Activated CD8-positive, alpha-beta memory T cell treated with anti-CD3 and anti-CD28 coated beads for 24 hours (primary cell): ENCODE results near the gene TPO.
"Not testable (repeated sequence)": the region's sequence is repeated elsewhere in the genome, so short reads cannot be mapped to it uniquely, and the experiment has no call there.

Source experiments
- DNase-seq: peaks from one replicate; pipeline ENCODE4 v3.0.0-alpha.2; 2020

Gene TPO

DNA sequence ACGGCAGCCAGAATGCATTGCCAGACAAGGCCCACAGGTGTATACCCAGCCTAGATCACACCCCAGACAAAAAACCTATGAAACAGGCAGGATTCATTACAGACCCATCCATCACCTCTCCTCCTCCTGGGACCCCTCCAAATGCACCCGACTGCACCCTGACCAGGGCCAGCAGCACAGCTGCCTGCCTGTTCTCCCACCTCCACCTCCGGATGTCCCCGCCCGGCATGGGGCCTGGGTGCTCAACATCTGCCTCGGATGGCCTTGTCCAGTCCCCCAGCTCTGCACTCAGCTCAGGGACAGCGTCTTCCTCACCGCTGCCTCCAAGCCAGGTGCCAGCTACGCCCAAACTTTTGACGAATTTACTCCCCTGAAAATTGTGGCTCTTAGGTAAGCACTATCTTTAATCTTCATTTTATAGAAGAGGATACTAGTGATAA is 91.1 kb downstream of the TPO start:
- DNase-seq: no peak

- DNase-seq: no peak
Observed at GRCh38 chr2:1505031-1505441, 91.8 kb downstream of the TPO start.

GRCh38 chr2:1509271-1510065 is 96.2 kb downstream of the TPO start:
- peak; percentile 40 for DNase-seq

- peak; percentile 26 for DNase-seq
Observed at GRCh38 chr2:1510176-1510575, 96.9 kb downstream of the TPO start.

GRCh38 chr2:1511455-1511854 is 98.2 kb downstream of the TPO start:
- peak; percentile 33 for DNase-seq

- DNase-seq: no peak
Observed at GRCh38 chr2:1512321-1513289, 99.3 kb downstream of the TPO start.

GRCh38 chr2:1514391-1515072 is 101.3 kb downstream of the TPO start:
- no peak for DNase-seq

GRCh38 chr2:1515073-1515430 is 101.8 kb downstream of the TPO start:
- no peak for DNase-seq

- DNase-seq: no peak
Observed at GRCh38 chr2:1515986-1516797, 102.9 kb downstream of the TPO start.

- no peak for DNase-seq
Observed at GRCh38 chr2:1516798-1517060, 103.5 kb downstream of the TPO start.

GRCh38 chr2:1517291-1517690 is 104.0 kb downstream of the TPO start:
- not testable (repeated sequence) for DNase-seq

DNA sequence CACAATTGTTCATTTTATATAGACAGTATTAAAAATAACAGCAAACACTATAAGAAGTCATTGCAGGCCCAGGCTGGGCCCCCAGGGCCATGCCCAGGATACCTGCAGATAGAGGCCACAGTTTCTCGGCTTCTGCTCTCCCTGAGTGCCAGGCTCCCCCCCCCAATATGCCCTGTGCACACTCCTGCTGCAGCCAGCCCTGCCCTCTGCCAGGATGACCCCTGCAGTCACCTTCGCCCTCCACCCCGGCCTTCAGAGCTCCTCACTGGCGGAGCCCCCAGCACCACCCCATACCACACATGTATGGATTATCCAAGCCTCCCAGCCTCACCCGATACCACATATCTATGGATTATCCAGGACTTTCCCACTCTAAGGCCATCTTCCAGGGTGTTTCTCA is 104.5 kb downstream of the TPO start:
- no peak for DNase-seq

- DNase-seq: no peak
Observed at GRCh38 chr2:1518331-1518803, 105.1 kb downstream of the TPO start.

DNA sequence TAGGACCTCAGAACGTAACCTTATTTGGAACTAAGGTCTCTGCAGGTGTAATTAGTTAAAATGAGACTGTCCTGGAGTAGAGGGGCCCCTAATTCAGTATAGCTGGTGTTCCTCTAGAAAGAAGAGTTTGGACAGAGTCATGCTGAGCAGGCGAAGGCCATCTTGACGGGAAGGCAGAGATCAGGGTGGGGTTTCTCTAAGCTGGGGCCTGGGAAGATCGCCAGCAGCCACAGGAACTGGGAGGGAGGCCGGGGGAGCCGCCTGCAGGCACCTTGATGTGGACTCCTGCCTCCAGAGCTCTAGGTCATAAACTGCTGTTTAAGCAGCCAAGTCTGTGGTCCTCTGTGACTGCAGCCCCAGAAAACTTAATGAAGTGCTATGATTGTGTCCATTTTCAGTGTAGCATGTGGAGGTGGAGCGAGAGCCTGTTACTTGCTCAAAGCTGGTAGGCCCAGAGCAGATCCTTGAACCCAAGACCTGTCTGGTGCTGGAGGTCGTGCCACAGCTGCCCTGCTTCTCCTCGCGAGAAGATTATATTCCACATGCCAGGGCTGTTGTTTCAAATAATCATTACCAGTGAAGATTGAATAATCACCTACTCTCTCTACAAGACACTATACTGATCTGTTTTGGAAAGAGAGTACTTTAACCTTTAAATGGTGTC is 105.7 kb downstream of the TPO start:
- DNase-seq: no peak

DNA sequence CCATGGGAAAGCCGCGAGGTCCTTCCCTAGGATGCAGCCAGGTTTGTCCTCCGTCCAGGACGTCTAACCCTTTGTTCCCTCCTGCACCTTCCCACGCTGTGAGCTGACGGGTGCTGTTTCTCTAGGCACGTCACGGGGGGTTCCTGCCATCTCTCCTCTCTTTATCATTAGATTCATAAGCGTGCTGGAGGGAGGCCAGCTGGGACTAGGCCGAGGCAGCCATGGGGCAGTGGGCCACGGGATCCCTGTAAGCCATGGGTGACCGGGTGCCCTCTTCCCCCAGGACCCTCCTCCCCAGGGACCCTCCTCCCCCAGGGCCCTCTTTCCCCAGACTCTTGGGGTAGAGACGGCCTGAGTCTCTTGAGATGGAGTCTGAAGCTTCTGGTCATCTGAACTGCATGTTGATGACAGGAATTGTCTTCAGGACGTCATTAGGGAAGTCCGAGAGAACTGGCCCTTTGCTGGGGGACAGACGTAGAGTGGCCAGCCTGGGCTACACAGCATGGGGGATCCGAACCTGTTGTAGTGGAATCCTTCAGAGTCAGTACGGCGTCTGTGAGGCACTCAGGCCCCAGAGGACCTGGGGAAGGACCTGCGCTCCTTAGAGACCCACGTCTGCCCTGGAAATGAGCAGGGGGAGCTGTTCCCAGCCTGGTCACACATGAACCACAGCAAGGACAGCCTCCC is 108.1 kb downstream of the TPO start:
- no peak for DNase-seq

GRCh38 chr2:1521878-1522830 is 108.9 kb downstream of the TPO start:
- no peak for DNase-seq

GRCh38 chr2:1527153-1527992 is 114.1 kb downstream of the TPO start:
- DNase-seq: no peak

DNA sequence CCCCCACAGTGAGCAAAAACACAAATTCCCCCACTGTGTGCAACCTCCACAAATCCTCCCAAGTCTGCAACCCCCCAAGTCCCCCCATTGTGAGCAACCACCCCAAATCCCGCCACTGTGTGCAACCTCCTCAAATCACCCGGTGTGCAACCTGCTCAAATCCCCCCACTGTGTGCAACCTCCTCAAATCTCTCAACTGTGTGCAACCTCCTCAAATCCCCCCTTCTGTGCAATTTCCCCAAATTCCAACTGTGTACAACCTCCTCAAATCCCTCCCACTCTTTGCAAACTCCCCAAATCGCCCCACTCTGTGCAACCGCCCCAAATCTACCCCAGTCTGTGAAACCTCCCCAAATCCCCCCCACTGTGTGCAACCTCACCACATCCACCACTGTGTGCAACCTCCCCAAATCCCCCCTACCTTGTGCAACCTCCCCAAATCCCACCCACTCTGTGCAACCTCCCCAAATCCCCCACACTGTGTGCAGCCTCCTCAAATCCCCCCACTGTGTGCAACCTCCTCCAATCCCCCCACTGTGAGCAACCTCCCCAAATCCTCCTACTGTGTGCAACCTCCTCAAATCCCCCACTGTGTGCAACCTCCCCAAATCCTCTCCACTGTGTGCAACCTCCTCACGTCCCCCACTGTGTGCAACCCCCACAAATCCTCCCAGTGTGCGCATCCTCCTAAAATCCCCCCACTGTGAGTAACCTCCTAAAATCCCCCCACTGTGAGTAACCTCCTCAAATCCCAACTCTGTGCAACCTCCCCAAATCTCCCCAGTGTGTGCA is 115.2 kb downstream of the TPO start:
- no peak for DNase-seq
